ENCODE data around the gene ZKSCAN1.

The ZKSCAN1 gene

GRCh38 chr7:99992330-99993038 is 22.9 kb upstream of the ZKSCAN1 start:
- DNase-seq (ENCODE audit: low read depth), result no peak
- H3K4me3 ChIP-seq (ENCODE audit: control insufficient read depth, low read depth, low read length), result no peak overlapping the region
- no peak for TF ChIP-seq CTCF (conservative IDR thresholded peaks at IDR 0.05; ENCODE audit: control insufficient read depth, insufficient read depth, low read depth, low read length)

- no peak for TF ChIP-seq CTCF (conservative IDR thresholded peaks at IDR 0.05; ENCODE audit: control insufficient read depth, insufficient read depth, low read depth, low read length)
- no peak overlapping the region for H3K4me3 ChIP-seq (ENCODE audit: control insufficient read depth, low read depth, low read length)
- no peak for DNase-seq (ENCODE audit: low read depth)
These were observed 20.6 kb upstream of the ZKSCAN1 start for GRCh38 chr7:99994819-99995218.

GRCh38 chr7:99996755-99997544 is 18.4 kb upstream of the ZKSCAN1 start:
- no peak for DNase-seq (ENCODE audit: low read depth)
- peak overlapping the region; percentile 42 for H3K4me3 ChIP-seq (ENCODE audit: control insufficient read depth, low read depth, low read length)
- TF ChIP-seq CTCF (conservative IDR thresholded peaks at IDR 0.05; ENCODE audit: control insufficient read depth, insufficient read depth, low read depth, low read length), result no peak

GRCh38 chr7:99997545-99998137 is 17.8 kb upstream of the ZKSCAN1 start:
- DNase-seq (ENCODE audit: low read depth), result peak; percentile 22
- peak overlapping the region; percentile 42 for H3K4me3 ChIP-seq (ENCODE audit: control insufficient read depth, low read depth, low read length)
- no peak for TF ChIP-seq CTCF (conservative IDR thresholded peaks at IDR 0.05; ENCODE audit: control insufficient read depth, insufficient read depth, low read depth, low read length)

- DNase-seq (ENCODE audit: low read depth), result no peak
- no peak for TF ChIP-seq CTCF (conservative IDR thresholded peaks at IDR 0.05; ENCODE audit: control insufficient read depth, insufficient read depth, low read depth, low read length)
- no peak overlapping the region for H3K4me3 ChIP-seq (ENCODE audit: control insufficient read depth, low read depth, low read length)
These were observed 15.2 kb upstream of the ZKSCAN1 start for GRCh38 chr7:100000239-100000638.

- no peak for TF ChIP-seq CTCF (conservative IDR thresholded peaks at IDR 0.05; ENCODE audit: control insufficient read depth, insufficient read depth, low read depth, low read length)
- no peak for DNase-seq (ENCODE audit: low read depth)
- H3K4me3 ChIP-seq (ENCODE audit: control insufficient read depth, low read depth, low read length), result no peak overlapping the region
These were observed 11.4 kb upstream of the ZKSCAN1 start for GRCh38 chr7:100003711-100004661.
